ENCODE data around the gene C1orf167. TPM values are rescaled to one million over a fixed set of nuclear protein-coding genes. Genes with fewer than 3 reads are reported as not detected.

C1orf167 gene
- total and polyA plus RNA-seq, 2 of the 13 experiments (the other 11 are each of a cell fraction or from before 2014, with no cell fraction given): not detected

DNA sequence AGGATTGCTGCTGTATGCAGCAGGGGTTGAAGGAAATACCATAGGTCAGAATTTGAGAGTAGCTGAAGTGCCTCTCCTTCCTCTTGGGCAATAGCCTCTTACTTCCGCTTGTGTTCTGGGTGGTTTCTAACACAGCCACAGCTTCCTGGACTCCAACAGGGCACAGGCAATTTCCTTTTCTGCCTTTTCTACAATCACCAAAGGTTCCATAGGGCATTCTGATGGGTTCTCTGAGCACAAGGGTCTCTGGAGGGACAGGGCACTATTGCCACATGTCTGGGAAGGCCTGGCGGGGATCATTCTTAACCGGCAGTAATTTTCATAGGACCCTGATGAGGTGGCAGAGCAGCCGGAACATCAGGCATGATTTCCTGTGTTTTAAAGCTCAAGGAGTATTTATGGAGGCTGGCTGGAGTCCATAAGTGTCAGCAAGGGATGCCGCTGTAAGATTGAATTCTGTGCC lies 31.5 kb upstream of the C1orf167 start:
- intact Hi-C loops (cut with micrococcal nuclease; ENCODE audit: unreplicated experiment) (no loop called here), in situ Hi-C loops (cut with HindIII; ENCODE audit: extremely low pct_ligation_motif_present, low pct_unique_long_range_greater_than_20kb) (no loop called here)
- H3K9ac ChIP-seq (ENCODE audit: insufficient read depth, low read depth, low read length): no peak overlapping the region
- H3K27ac ChIP-seq (ENCODE audit: extremely low read length, insufficient read depth, low read length): no peak overlapping the region
- H3K4me1 ChIP-seq (ENCODE audit: insufficient read depth, low read length): peaks cover 48% of the 10 kb centered on the region
- WGBS (ENCODE audit: low lambda C conversion rate): 47% methylated on average over 5 of the region's 5 CpGs
- no peaks in the 10 kb centered on the region for H3K9me3 ChIP-seq (ENCODE audit: low read length)
- no peak overlapping the region for H3K4me2 ChIP-seq (ENCODE audit: low read depth, low read length)
- no peak overlapping the region for H3K4me3 ChIP-seq (replicated peaks in 1 of 3; ENCODE audit: insufficient read depth in 1 of 3, low read depth in 2 of 3, low read length in 3 of 3)
- ChIA-PET POLR2A (no interaction called here), CTCF (ENCODE audit: low intra/inter-chr PET ratio, low total read pairs) (no interaction called here)
- peak; percentile 12 for ATAC-seq
- no peaks in the 10 kb centered on the region for H4K20me1 ChIP-seq (ENCODE audit: insufficient read depth, low read length)
- peaks cover 2 to 16% of the 10 kb centered on the region in 2 experiments; a peak in 2 of 5 replicates for H3K27me3 ChIP-seq (ENCODE audit: control insufficient read depth in 1 of 2, insufficient read depth in 2 of 2, low read length in 2 of 2)
- no TSS peak for BruUV-seq (replicated peaks)
- TF ChIP-seq CEBPB (IDR thresholded peaks at IDR 0.05; ENCODE audit: borderline replicate concordance, low read depth, low read length) (peak; percentile 33; the same call in 1 of the 2 replicates), CEBPG (CRISPR knock-in tag; IDR thresholded peaks at IDR 0.05) (peak; percentile 33; the same call in 1 of the 2 replicates), ZNF225 (CRISPR knock-in tag; IDR thresholded peaks at IDR 0.05) (no peak)
- no peak for FAIRE-seq
- no peaks in the 10 kb centered on the region for H3K79me2 ChIP-seq (ENCODE audit: insufficient read depth, low read length)
- DNase-seq (ENCODE audit: low spot score): no peak
- no peaks in the 10 kb centered on the region for H3K36me3 ChIP-seq (replicated peaks in 1 of 2; ENCODE audit: control insufficient read depth in 1 of 2, insufficient read depth in 2 of 2, low read length in 2 of 2)
- H2AFZ ChIP-seq (ENCODE audit: low read length): no peak overlapping the region

DNA sequence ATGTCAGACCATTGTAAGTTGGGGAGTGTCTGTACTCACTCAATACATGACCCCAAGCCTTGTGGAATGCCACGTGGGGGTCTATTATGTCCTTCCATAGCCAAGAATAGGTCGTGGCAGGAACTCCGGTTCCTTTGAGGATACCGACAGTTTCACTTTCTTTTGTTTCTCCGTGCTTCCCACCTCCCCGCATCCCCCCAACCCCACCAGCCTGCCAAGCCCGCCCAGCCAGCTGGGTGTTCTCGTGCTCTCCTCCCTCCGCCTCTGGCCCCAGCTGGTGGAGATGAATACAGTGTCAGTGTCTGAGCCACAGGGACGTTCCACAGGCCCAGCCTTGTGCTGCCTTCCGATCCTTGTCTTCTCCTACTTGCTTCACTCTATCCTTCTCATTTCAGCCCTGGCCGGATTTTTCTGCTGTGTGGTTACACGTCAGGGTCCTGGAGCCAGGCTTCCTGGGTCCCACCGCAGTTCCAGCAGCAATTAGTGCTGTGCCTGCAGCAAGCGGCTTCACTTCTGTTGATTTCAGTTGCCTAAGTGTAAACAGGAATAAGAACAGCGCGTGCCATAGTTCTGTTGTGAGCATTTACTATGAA lies 30.2 kb upstream of the C1orf167 start:
- Histone ChIP-seq H3K79me2 (ENCODE audit: insufficient read depth, low read length) (no peaks in the 10 kb centered on the region), H3K27ac (ENCODE audit: extremely low read length, insufficient read depth, low read length) (no peak overlapping the region), H3K36me3 (replicated peaks in 1 of 2; ENCODE audit: control insufficient read depth in 1 of 2, insufficient read depth in 2 of 2, low read length in 2 of 2) (no peaks in the 10 kb centered on the region), H3K4me2 (ENCODE audit: low read depth, low read length) (peak overlapping the region; percentile 66), H3K9me3 (ENCODE audit: low read length) (no peaks in the 10 kb centered on the region), H4K20me1 (ENCODE audit: insufficient read depth, low read length) (no peaks in the 10 kb centered on the region), H3K4me1 (ENCODE audit: insufficient read depth, low read length) (peaks cover 48% of the 10 kb centered on the region), H3K4me3 (replicated peaks in 1 of 3; ENCODE audit: insufficient read depth in 1 of 3, low read depth in 2 of 3, low read length in 3 of 3) (peak overlapping the region in 1 of 3 experiments; percentile 38; a peak in 1 of 6 replicates), H3K9ac (ENCODE audit: insufficient read depth, low read depth, low read length) (no peak overlapping the region), H3K27me3 (ENCODE audit: control insufficient read depth in 1 of 2, insufficient read depth in 2 of 2, low read length in 2 of 2) (peaks cover 0 to 6% of the 10 kb centered on the region in 2 experiments; a peak in 2 of 5 replicates), H2AFZ (ENCODE audit: low read length) (no peak overlapping the region)
- WGBS (ENCODE audit: low lambda C conversion rate): 34% methylated on average over 17 of the region's 17 CpGs
- in situ Hi-C loops (cut with HindIII; ENCODE audit: extremely low pct_ligation_motif_present, low pct_unique_long_range_greater_than_20kb): no loop called here
- peak; percentile 13 for DNase-seq (ENCODE audit: low spot score)
- POLR2A ChIA-PET: no interaction called here
- intact Hi-C loops (cut with micrococcal nuclease; ENCODE audit: unreplicated experiment): no loop called here
- FAIRE-seq: no peak
- CTCF ChIA-PET (ENCODE audit: low intra/inter-chr PET ratio, low total read pairs): no interaction called here
- TF ChIP-seq, protein P1, sequence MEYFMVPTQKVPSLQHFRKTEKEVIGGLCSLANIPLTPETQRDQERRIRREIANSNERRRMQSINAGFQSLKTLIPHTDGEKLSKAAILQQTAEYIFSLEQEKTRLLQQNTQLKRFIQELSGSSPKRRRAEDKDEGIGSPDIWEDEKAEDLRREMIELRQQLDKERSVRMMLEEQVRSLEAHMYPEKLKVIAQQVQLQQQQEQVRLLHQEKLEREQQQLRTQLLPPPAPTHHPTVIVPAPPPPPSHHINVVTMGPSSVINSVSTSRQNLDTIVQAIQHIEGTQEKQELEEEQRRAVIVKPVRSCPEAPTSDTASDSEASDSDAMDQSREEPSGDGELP (IDR thresholded peaks at IDR 0.05; ENCODE audit: borderline replicate concordance, low read depth): peak; percentile 59; the same call in 1 of the 2 replicates
- no peak for TF ChIP-seq FOXK2 (IDR thresholded peaks at IDR 0.05)
- no peak for TF ChIP-seq ZSCAN30 (CRISPR knock-in tag; IDR thresholded peaks at IDR 0.05)
- no peak for TF ChIP-seq SP2 (CRISPR knock-in tag; IDR thresholded peaks at IDR 0.05)
- ATAC-seq: 0 out of 3 replicates have a peak, but pooled peaks have one; percentile 10
- BruUV-seq (replicated peaks): no TSS peak

Data from HepG2 (cell line).